GM20431 (cell line): ENCODE results near the gene SLC38A9.

ENCODE experiments used
- in situ Hi-C: fragments of 300-500 bp; cut with MseI, MboI; formaldehyde crosslinking; loops from one replicate; pipeline ENCODE4 v1.15.0; 2020; ENCODE audit warnings: low sequenced_read_pairs; ENCODE audit not compliant: unreplicated experiment

The SLC38A9 gene

GRCh38 chr5:55593115-55593472 lies 119.0 kb downstream of the SLC38A9 start:
- in situ Hi-C loops, result no loop called here

GRCh38 chr5:55592388-55593114 lies 119.6 kb downstream of the SLC38A9 start:
- in situ Hi-C loops, result no loop called here

GRCh38 chr5:55591686-55592085 lies 120.4 kb downstream of the SLC38A9 start:
- in situ Hi-C loops, result no loop called here

GRCh38 chr5:55585206-55585610 lies 126.9 kb downstream of the SLC38A9 start:
- in situ Hi-C loops, result no loop called here

GRCh38 chr5:55584398-55585205 lies 127.5 kb downstream of the SLC38A9 start:
- in situ Hi-C loops, result no loop called here

GRCh38 chr5:55583578-55583977 lies 128.5 kb downstream of the SLC38A9 start:
- in situ Hi-C loops, result no loop called here

- in situ Hi-C loops, result no loop called here
These were observed 129.9 kb downstream of the SLC38A9 start for GRCh38 chr5:55582256-55582655.

- in situ Hi-C loops, result no loop called here
These were observed 132.1 kb downstream of the SLC38A9 start for GRCh38 chr5:55580042-55580441.

GRCh38 chr5:55578771-55579170 lies 133.4 kb downstream of the SLC38A9 start:
- in situ Hi-C loops, result no loop called here

- in situ Hi-C loops, result no loop called here
These were observed 134.6 kb downstream of the SLC38A9 start for GRCh38 chr5:55577353-55578060.

- in situ Hi-C loops, result no loop called here
These were observed 135.5 kb downstream of the SLC38A9 start for GRCh38 chr5:55576661-55577060.
